Body of pancreas (tissue), 4 donors: ENCODE measurements around the gene TPST2. TPM values are rescaled to one million over a fixed set of nuclear protein-coding genes. Genes with fewer than 3 reads are reported as not detected.
A peak's percentile ranks its signal among the peaks of the same experiment; 100 is the strongest.

Source experiments
- ATAC-seq: fragments of 150-250 bp; one replicate; pipeline ENCODE4 v1.9.1; 2016
- DNase-seq, 4 donors: peaks; one replicate each; pipeline ENCODE4 v3.0.0-alpha.2; 2019
- H3K27ac ChIP-seq, 4 donors: fragments of 200-600 bp; sonication (generic); 1 replicate in 3 of 4; 2 replicates in 1 of 4; pipeline versions ENCODE4 v1.5.1 to v1.6.1; 2016 to 2019; ENCODE audit warnings: mild to moderate bottlenecking in 1 of 4, mixed read lengths in 1 of 4, moderate library complexity in 1 of 4
- H3K27me3 ChIP-seq, 2 donors: fragments of 200-600 bp; sonication (generic); one replicate each; pipeline ENCODE4 v1.6.0; 2016; ENCODE audit warnings: mild to moderate bottlenecking in 1 of 2
- H3K36me3 ChIP-seq, 2 donors: fragments of 200-600 bp; sonication (generic); replicated peaks in 1 of 2; 2 replicates each; pipeline ENCODE4 v1.5.1; 2016; ENCODE audit warnings: low read depth in 2 of 2; ENCODE audit not compliant: insufficient read depth in 1 of 2
- H3K4me1 ChIP-seq: fragments of 200-600 bp; sonication (generic); one replicate; pipeline ENCODE4 v1.6.0; 2016
- H3K4me3 ChIP-seq, 2 donors: fragments of 200-600 bp; sonication (generic); 1 replicate in 1 of 2; 2 replicates in 1 of 2; pipeline ENCODE4 v1.5.1; 2016 to 2019
- H3K9me3 ChIP-seq, 3 donors: fragments of 200-600 bp; sonication (generic); 1 replicate in 2 of 3; 2 replicates in 1 of 3; pipeline ENCODE4 v1.5.1; 2016
- CTCF ChIP-seq, 7 experiments: fragments of 450-650 bp in 4 of 7; fragments of 200-600 bp in 3 of 7; sonication (generic) in 3 of 7; IDR thresholded peaks; one replicate each; pipeline ENCODE4 v1.5.1; 2016 to 2019; ENCODE audit warnings: antibody characterized with exemption in 7 of 7
- POLR2A ChIP-seq, 3 donors: fragments of 450-650 bp; IDR thresholded peaks; one replicate each; pipeline ENCODE4 v1.6.1; 2016; ENCODE audit warnings: antibody characterized with exemption in 3 of 3, mild to moderate bottlenecking in 2 of 3
- WGBS, 2 donors: methylation state at CpG; one replicate each; pipeline ENCODE4 v1.1.5; 2017; 5-methylcytosine and 5-hydroxymethylcytosine counted together
- intact Hi-C: fragments of 100-400 bp; cut with DNase I; formaldehyde crosslinking; loops from one replicate; pipeline ENCODE4 v1.15.1; 2023
- total RNA-seq, 2 donors: library from RNA; depleted of rRNA; stranded (reverse); fragments of >200 nt; gene quantifications; one replicate each; pipeline ENCODE4 v1.1.0, GENCODE V29; 2016

Gene TPST2
- total RNA-seq, 2 donors from 2014 or later = 547 to 586 TPM

DNA sequence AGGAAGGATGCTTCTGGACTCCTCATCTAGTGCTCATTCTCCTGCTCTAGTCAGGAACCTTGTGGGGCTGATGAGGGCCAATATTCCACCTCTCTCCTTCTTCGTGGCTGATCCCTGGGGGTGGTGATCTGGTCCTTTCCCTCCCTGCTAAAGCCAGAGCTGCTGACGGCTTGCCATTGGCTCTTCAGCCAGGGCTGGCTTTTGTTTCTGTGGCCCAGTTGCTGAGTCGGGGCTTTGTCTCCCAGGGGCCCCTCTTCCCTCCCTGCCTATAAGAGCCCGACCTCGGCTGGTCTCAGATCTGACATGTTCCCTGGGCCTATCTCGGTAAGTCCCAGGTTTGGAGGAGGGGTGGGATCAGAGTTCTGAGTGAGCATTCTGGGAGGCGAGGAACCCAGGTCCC is 31.7 kb upstream of the TPST2 start, which contains the start of gene CRYBA4:
Gene CRYBA4 (plus strand): TSS at position 301 of the 400 bp plus-strand sequence. CDS start 634 bp downstream, outside the sequence.
- Histone ChIP-seq H3K4me1 (no peaks in the 10 kb centered on the region), H3K9me3 (no peaks in the 10 kb centered on the region), H3K27ac (no peak within 1 kb of the TSS), H3K27me3 (no peaks in the 10 kb centered on the region), H3K4me3 (no peak within 1 kb of the TSS), H3K36me3 (no peaks in the 10 kb centered on the region)
- no peak for DNase-seq
- WGBS, 2 donors = 50 to 83% methylated on average over 1 to 7 of the region's 7 CpGs
- intact Hi-C loops = no loop called here
- no peak for TF ChIP-seq CTCF (IDR thresholded peaks at IDR 0.05)
- no peak for TF ChIP-seq POLR2A (IDR thresholded peaks at IDR 0.05)
- ATAC-seq = no peak

- ATAC-seq (no peak), DNase-seq (no peak)
- no peak for TF ChIP-seq CTCF (IDR thresholded peaks at IDR 0.05)
- TF ChIP-seq POLR2A (IDR thresholded peaks at IDR 0.05) = no peak
- WGBS, 2 donors = 79 to 86% methylated on average over 2 of the region's 2 CpGs
- Histone ChIP-seq H3K4me3 (no peak overlapping the region), H3K27ac (no peak overlapping the region), H3K4me1 (no peaks in the 10 kb centered on the region), H3K9me3 (no peaks in the 10 kb centered on the region), H3K36me3 (no peaks in the 10 kb centered on the region), H3K27me3 (no peaks in the 10 kb centered on the region)
- intact Hi-C loops = no loop called here
These were observed 30.3 kb upstream of the TPST2 start for GRCh38 chr22:26620197-26620596.

GRCh38 chr22:26619510-26619909 is 29.6 kb upstream of the TPST2 start:
- ATAC-seq (no peak), DNase-seq (no peak)
- Histone ChIP-seq H3K27me3 (no peaks in the 10 kb centered on the region), H3K27ac (no peak overlapping the region), H3K4me3 (no peak overlapping the region), H3K4me1 (no peaks in the 10 kb centered on the region), H3K9me3 (no peaks in the 10 kb centered on the region), H3K36me3 (no peaks in the 10 kb centered on the region)
- intact Hi-C loops = no loop called here
- no peak for TF ChIP-seq POLR2A (IDR thresholded peaks at IDR 0.05)
- WGBS, 2 donors = 67 to 76% methylated on average over 3 to 6 of the region's 6 CpGs

DNA sequence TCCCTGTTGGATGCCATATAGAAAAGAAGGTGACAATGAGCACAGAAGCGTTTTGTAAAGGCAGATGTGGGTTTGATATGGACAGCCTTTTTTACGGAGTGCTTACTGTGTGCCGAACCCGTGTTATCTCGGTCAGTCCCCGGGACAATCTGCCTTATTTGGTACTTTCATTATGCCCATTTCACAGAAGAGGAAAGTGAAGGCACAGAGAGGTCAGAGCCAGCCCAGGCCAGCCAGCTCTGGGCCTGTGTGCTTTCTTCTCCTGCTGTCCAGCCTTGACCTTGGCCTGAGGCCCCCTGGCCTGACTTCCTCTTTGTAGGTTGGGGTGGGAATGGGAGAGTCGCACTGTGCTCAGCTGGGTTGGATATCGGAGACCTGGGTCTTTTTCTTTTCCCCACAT is 28.5 kb upstream of the TPST2 start:
- Histone ChIP-seq H3K4me3 (no peak overlapping the region), H3K27ac (no peak overlapping the region), H3K36me3 (no peaks in the 10 kb centered on the region), H3K4me1 (no peaks in the 10 kb centered on the region), H3K27me3 (no peaks in the 10 kb centered on the region), H3K9me3 (no peaks in the 10 kb centered on the region)
- ATAC-seq = no peak
- WGBS, 2 donors = 80 to 86% methylated on average over 8 of the region's 8 CpGs
- TF ChIP-seq POLR2A (IDR thresholded peaks at IDR 0.05) = no peak
- TF ChIP-seq CTCF (IDR thresholded peaks at IDR 0.05) = no peak
- DNase-seq = no peak
- intact Hi-C loops = no loop called here

DNA sequence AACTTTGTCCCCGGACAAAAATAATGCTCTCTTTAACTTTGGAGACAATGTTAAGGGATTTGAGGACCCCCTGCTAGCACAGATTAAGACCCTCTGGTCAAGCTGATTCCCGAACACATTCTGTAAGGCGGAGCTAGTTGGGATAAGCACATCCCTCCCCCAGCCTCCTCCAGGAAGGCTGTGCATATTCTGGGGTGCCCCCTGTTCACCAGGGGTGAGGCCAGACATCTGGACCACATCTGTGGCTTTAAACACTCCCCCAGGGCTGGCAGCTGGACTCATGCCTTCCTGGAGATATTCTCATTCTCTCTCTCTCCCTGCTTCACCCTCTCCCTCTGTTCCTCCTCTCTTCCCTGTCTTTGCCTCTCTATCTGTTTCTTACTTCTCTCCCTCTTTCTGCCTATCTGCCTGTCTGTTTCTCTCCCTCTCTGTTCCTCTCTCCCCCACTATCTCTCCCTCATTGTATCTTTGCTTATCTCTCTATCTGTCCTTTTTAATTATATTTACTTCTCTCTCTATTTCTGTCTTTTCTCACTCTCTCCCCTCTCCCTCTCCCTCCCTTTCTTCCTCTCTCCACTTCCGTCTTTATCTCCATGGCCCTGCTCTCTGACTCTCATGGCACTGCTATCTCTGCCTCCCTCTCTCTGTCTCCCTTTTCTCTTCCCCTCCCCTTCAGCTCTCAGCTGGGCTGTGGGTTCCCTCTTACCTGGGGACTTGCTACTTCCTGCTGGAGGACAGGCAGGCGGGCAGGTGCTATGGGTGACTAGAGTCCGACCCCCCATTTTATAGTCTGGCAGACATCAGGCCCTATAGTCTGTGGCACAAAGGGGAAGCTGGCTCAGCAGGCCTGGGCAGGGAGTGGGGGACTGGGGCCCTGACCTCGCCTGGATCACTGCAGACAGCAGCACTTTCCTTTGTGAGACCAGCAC is 27.6 kb upstream of the TPST2 start, which contains the start of gene CRYBB1:
Gene CRYBB1 (minus strand): TSS at position 757 of the 929 bp plus-strand sequence. CDS start 1,708 bp downstream, outside the sequence.
- WGBS, 2 donors = 62 to 67% methylated on average over 7 of the region's 7 CpGs
- no peaks in the 10 kb centered on the region for H3K36me3 ChIP-seq
- TF ChIP-seq CTCF (IDR thresholded peaks at IDR 0.05) (no peak), POLR2A (IDR thresholded peaks at IDR 0.05) (no peak)
- H3K27ac ChIP-seq = peak within 1 kb of the TSS in 1 of 4 donors; percentile 41
- no peaks in the 10 kb centered on the region for H3K27me3 ChIP-seq
- intact Hi-C loops = no loop called here
- ATAC-seq = no peak
- H3K4me1 ChIP-seq = no peaks in the 10 kb centered on the region
- no peak within 1 kb of the TSS for H3K4me3 ChIP-seq
- no peaks in the 10 kb centered on the region for H3K9me3 ChIP-seq
- peak in 1 of 4 donors; percentile 44 for DNase-seq
